Tibial nerve (tissue), 4 donors: ENCODE measurements around the gene PCAT7. TPM values are rescaled to one million over a fixed set of nuclear protein-coding genes. Genes with fewer than 3 reads are reported as not detected.

Experiments
- DNase-seq, 2 donors: peaks; one replicate each; pipeline ENCODE4 v3.0.0-alpha.2; 2019; ENCODE audit warnings: low spot score in 2 of 2
- H3K27ac ChIP-seq, 4 donors: fragments of 200-600 bp; sonication (generic) in 3 of 4; one replicate each; pipeline ENCODE4 v1.5.1; 2017 to 2019; ENCODE audit warnings: mild to moderate bottlenecking in 1 of 4
- H3K27me3 ChIP-seq, 2 donors: fragments of 200-600 bp; sonication (generic) in 1 of 2; one replicate each; pipeline versions ENCODE4 v1.5.1 to v1.6.0; 2017 to 2019
- H3K36me3 ChIP-seq, 3 donors: fragments of 200-600 bp; sonication (generic); one replicate each; pipeline ENCODE4 v1.5.1; 2018 to 2019
- H3K4me1 ChIP-seq, 4 donors: fragments of 200-600 bp; sonication (generic) in 3 of 4; one replicate each; pipeline ENCODE4 v1.5.1; 2017 to 2019
- H3K4me3 ChIP-seq, 4 donors: fragments of 200-600 bp; sonication (generic) in 3 of 4; one replicate each; pipeline ENCODE4 v1.5.1; 2017 to 2019; ENCODE audit warnings: mild to moderate bottlenecking in 1 of 4, moderate library complexity in 1 of 4
- H3K9me3 ChIP-seq, 4 donors: fragments of 200-600 bp; sonication (generic) in 3 of 4; one replicate each; pipeline ENCODE4 v1.5.1; 2017 to 2019
- EP300 ChIP-seq, 2 donors: sonication (generic); formaldehyde crosslinking; IDR thresholded peaks; one replicate each; pipeline ENCODE4 v1.6.1; 2017; ENCODE audit warnings: antibody characterized with exemption in 2 of 2, mild to moderate bottlenecking in 1 of 2
- POLR2A ChIP-seq, 2 donors: fragments of 450-650 bp; IDR thresholded peaks; one replicate each; pipeline ENCODE4 v1.6.1; 2017; ENCODE audit warnings: antibody characterized with exemption in 2 of 2, mild to moderate bottlenecking in 2 of 2, moderate library complexity in 2 of 2
- WGBS, 2 donors: methylation state at CpG; one replicate each; pipeline ENCODE4 v1.1.5; 2018; 5-methylcytosine and 5-hydroxymethylcytosine counted together
- total RNA-seq, 4 donors: library from RNA; depleted of rRNA; stranded (reverse); fragments of >200 nt; gene quantifications; one replicate each; pipeline ENCODE4 v1.1.0, GENCODE V29; 2016
- TF ChIP-seq, protein P1 (sequence below), 5 experiments: fragments of 200-600 bp in 3 of 5; fragments of 450-650 bp in 2 of 5; sonication (generic) in 3 of 5; IDR thresholded peaks; one replicate each; pipeline ENCODE4 v1.5.1; 2016 to 2019; ENCODE audit warnings: antibody characterized with exemption in 5 of 5, mild to moderate bottlenecking in 3 of 5, moderate library complexity in 2 of 5

PCAT7 gene
- total RNA-seq, 4 donors from 2014 or later, result 0.22 TPM; not detected in 3

DNA sequence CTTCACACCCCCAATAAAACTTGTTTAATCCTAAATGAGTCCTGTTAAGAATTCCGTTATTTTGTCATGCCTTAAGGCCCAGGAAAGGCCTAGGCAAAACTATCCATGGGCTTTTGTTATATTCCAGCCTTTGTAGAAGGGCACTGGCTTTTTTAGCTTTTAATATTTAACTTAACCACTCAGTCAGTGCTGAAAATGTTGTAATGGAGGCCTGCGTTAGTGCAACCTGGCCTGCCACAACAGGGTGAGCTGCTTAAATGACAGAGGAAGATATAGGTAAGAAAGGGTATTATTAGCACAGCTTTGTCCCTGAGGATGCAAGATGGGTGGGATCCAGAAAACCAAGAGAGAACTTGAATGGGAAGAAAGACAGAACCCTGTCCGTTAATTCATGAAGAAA, 40.2 kb upstream of the PCAT7 start:
- no peaks in the 10 kb centered on the region for H3K9me3 ChIP-seq
- H3K27ac ChIP-seq, result no peak overlapping the region
- DNase-seq, result no peak
- TF ChIP-seq EP300 (IDR thresholded peaks at IDR 0.05) (no peak), POLR2A (IDR thresholded peaks at IDR 0.05) (no peak)
- TF ChIP-seq, protein P1, sequence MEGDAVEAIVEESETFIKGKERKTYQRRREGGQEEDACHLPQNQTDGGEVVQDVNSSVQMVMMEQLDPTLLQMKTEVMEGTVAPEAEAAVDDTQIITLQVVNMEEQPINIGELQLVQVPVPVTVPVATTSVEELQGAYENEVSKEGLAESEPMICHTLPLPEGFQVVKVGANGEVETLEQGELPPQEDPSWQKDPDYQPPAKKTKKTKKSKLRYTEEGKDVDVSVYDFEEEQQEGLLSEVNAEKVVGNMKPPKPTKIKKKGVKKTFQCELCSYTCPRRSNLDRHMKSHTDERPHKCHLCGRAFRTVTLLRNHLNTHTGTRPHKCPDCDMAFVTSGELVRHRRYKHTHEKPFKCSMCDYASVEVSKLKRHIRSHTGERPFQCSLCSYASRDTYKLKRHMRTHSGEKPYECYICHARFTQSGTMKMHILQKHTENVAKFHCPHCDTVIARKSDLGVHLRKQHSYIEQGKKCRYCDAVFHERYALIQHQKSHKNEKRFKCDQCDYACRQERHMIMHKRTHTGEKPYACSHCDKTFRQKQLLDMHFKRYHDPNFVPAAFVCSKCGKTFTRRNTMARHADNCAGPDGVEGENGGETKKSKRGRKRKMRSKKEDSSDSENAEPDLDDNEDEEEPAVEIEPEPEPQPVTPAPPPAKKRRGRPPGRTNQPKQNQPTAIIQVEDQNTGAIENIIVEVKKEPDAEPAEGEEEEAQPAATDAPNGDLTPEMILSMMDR (IDR thresholded peaks at IDR 0.05), result no peak
- H3K4me3 ChIP-seq, result no peak overlapping the region
- WGBS, 2 donors, result 80 to 83% methylated on average over 3 of the region's 3 CpGs
- no peaks in the 10 kb centered on the region for H3K27me3 ChIP-seq
- H3K36me3 ChIP-seq, result no peaks in the 10 kb centered on the region
- H3K4me1 ChIP-seq, result no peaks in the 10 kb centered on the region

DNA sequence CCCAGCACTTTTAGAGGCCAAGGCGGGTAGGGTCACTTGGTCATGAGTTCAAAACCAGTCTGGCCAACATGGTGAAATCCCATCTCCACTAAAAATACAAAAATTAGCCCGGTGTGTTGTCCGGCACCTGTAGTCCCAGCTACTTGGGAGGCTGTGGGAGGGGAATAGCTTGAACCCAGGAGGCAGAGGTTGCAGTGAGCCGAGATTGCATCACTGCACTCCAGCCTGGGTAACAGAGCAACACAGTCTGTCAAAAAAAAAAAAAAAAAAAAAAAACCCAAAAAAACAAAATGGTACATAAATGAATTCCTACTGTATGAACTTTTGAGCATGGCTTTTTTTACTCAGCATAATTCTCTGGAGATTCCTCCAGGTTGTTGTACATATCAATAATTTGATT, 37.6 kb upstream of the PCAT7 start:
- Histone ChIP-seq H3K27ac (no peak overlapping the region), H3K9me3 (no peaks in the 10 kb centered on the region), H3K4me1 (no peaks in the 10 kb centered on the region), H3K36me3 (no peaks in the 10 kb centered on the region), H3K4me3 (no peak overlapping the region), H3K27me3 (no peaks in the 10 kb centered on the region)
- WGBS, 2 donors, result 83 to 92% methylated on average over 4 of the region's 4 CpGs
- TF ChIP-seq POLR2A (IDR thresholded peaks at IDR 0.05) (no peak), EP300 (IDR thresholded peaks at IDR 0.05) (no peak)
- TF ChIP-seq, protein P1 (IDR thresholded peaks at IDR 0.05), result no peak
- no peak for DNase-seq

DNA sequence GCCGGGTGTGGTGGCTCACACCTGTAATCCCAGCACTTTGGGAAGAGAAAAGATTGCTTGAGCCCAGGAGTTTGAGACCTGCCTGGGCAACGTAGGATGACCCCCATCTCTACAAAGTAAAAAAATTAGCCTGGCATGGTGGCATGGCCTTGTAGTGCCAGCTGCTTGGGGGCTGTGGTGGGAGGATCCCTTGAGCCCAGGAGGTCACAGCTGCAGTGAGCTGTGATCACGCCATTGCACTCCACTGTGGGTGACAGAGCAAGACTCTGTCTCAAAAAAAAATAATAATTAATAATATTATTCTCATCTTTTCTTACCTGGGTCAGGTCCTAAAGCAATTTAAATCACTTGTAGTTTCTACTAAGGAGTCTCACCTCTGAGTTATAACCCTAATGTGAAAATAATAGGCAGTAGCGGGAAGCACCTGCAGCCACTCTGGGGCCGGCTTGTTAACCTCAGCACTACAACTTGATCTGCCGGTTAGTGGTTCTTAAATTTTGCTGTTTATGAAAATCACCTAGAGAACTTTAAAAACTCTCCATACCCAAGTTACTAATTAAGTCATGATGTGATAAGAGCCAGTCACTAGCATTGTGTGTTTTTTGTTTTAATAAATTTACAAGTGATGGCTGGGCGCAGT, 29.4 kb upstream of the PCAT7 start:
- DNase-seq, result no peak
- TF ChIP-seq EP300 (IDR thresholded peaks at IDR 0.05) (no peak), POLR2A (IDR thresholded peaks at IDR 0.05) (no peak)
- TF ChIP-seq, protein P1 (IDR thresholded peaks at IDR 0.05), result no peak
- Histone ChIP-seq H3K4me1 (no peaks in the 10 kb centered on the region), H3K9me3 (no peaks in the 10 kb centered on the region), H3K36me3 (no peaks in the 10 kb centered on the region), H3K4me3 (no peak overlapping the region), H3K27me3 (no peaks in the 10 kb centered on the region), H3K27ac (no peak overlapping the region)
- 86% methylated on average over 7 of the region's 7 CpGs for WGBS, 2 donors

DNA sequence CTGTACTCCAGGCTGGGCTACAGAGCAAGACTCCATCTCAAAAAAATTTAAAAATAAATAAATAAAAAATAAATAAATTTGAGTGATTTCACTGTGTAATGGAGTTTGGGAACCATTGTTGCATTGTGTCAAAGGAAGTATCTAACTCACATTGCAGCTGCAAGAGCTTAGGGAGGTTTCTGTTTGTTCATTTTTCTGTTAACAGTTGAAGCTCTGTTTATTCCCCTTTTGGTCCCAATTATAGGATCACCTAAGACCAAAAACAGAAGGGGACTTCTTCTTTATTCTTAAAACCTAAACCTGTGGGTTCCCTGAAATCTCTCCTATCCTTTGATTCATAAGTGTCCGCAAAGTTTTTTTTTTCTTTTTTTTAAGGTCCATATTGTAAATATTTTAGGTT, 28.6 kb upstream of the PCAT7 start:
- Histone ChIP-seq H3K9me3 (no peaks in the 10 kb centered on the region), H3K27me3 (no peaks in the 10 kb centered on the region), H3K4me3 (no peak overlapping the region), H3K27ac (no peak overlapping the region), H3K36me3 (no peaks in the 10 kb centered on the region), H3K4me1 (no peaks in the 10 kb centered on the region)
- 96 to 100% methylated on average over 1 of the region's 1 CpG for WGBS, 2 donors
- TF ChIP-seq, protein P1 (IDR thresholded peaks at IDR 0.05), result no peak
- TF ChIP-seq POLR2A (IDR thresholded peaks at IDR 0.05) (no peak), EP300 (IDR thresholded peaks at IDR 0.05) (no peak)
- DNase-seq, result no peak

DNA sequence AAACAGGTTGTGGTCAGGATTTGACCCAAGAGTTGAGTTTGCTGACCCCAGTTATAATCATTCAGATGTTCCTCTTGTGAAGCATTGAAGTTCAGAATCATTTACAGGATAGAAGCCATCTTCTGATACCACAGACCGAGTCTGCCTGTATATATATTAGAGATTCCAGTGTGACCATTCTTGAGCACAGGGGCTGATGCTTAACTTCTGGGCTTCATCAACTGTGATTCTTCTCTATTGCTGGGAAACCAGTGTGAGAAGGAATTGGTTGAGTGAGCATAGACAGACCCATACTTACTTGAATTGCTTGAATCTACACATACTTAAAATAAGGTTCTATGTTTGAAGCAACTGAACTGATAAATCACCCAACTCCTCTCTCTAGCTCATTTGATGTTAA, 27.9 kb upstream of the PCAT7 start:
- WGBS, 2 donors, result 68 to 73% methylated on average over 1 of the region's 1 CpG
- no peaks in the 10 kb centered on the region for H3K27me3 ChIP-seq
- H3K4me3 ChIP-seq, result no peak overlapping the region
- no peak for TF ChIP-seq EP300 (IDR thresholded peaks at IDR 0.05)
- TF ChIP-seq, protein P1 (IDR thresholded peaks at IDR 0.05), result no peak
- no peaks in the 10 kb centered on the region for H3K4me1 ChIP-seq
- no peaks in the 10 kb centered on the region for H3K36me3 ChIP-seq
- H3K27ac ChIP-seq, result no peak overlapping the region
- no peak for DNase-seq
- no peaks in the 10 kb centered on the region for H3K9me3 ChIP-seq
